Left lung (tissue), 14 donors: ENCODE data around the gene OR4F15. TPM values are rescaled to one million over a fixed set of nuclear protein-coding genes. Genes with fewer than 3 reads are reported as not detected.
"Not testable (repeated sequence)": the region's sequence is repeated elsewhere in the genome, so short reads cannot be mapped to it uniquely, and the experiment has no call there.

Experiments used
- ATAC-seq: fragments of 200-7000 bp; cut with Tn5 transposase; one replicate; pipeline ENCODE4 v1.9.1; 2020; ENCODE audit warnings: moderate library complexity
- DNase-seq, 4 donors: peaks; one replicate each; pipeline ENCODE4 v3.0.0-alpha.2; 2013 to 2020
- H3K27ac ChIP-seq, 2 donors: fragments of 200-600 bp; sonication (generic) in 1 of 2; one replicate each; pipeline versions ENCODE4 v1.5.0 to v1.8.0; 2020 to 2021
- H3K27me3 ChIP-seq, 2 donors: fragments of 200-600 bp; sonication (generic) in 1 of 2; one replicate each; pipeline versions ENCODE4 v1.5.0 to v1.8.0; 2020 to 2021
- H3K36me3 ChIP-seq, 2 donors: fragments of 200-600 bp; sonication (generic) in 1 of 2; one replicate each; pipeline versions ENCODE4 v1.5.0 to v1.8.0; 2020 to 2021
- H3K4me1 ChIP-seq, 2 donors: fragments of 200-600 bp; one replicate each; pipeline ENCODE4 v1.8.0; 2021
- H3K4me3 ChIP-seq, 2 donors: fragments of 200-600 bp; sonication (generic) in 1 of 2; one replicate each; pipeline versions ENCODE4 v1.5.0 to v1.8.0; 2020 to 2021; ENCODE audit warnings: mild to moderate bottlenecking in 1 of 2
- H3K9me3 ChIP-seq, 2 donors: fragments of 200-600 bp; sonication (generic) in 1 of 2; one replicate each; pipeline versions ENCODE4 v1.5.0 to v1.8.0; 2020 to 2021
- intact Hi-C, 2 donors: fragments of 100-400 bp; cut with DNase I; formaldehyde crosslinking; loops; one replicate each; pipeline versions ENCODE4 v1.11.2 to v1.14.2; 2022
- long read RNA-seq, 12 donors: library from polyadenylated mRNA in 2 of 12; unstranded in 2 of 12; transcript quantifications; one replicate each; pipeline ENCODE4 v2.0.0 and lab custom pipeline, GENCODE V29; 2019 to 2026
- polyA plus RNA-seq, 6 donors: library from polyadenylated mRNA; unstranded; fragments of 120-200 nt; gene quantifications; one replicate each; pipeline ENCODE4 v1.2.1, GENCODE V29; 2013; ENCODE audit not compliant: insufficient read length in 6 of 6
- total RNA-seq, 2 donors: library from RNA; stranded (reverse); fragmentation: NEBNext Ultra II Directional; extraction: Animal tissue kit (Norgen Biotek cat#: 25700); gene quantifications; one replicate each; pipeline ENCODE4 v1.2.1, GENCODE V29; 2021
- TF ChIP-seq, protein P1 (sequence below), 2 donors: fragments of 200-600 bp; sonication (generic) in 1 of 2; IDR thresholded peaks; one replicate each; pipeline versions ENCODE4 v1.5.0 to v1.8.0; 2021; ENCODE audit warnings: antibody characterized with exemption in 2 of 2
- donor health status: DM: no; HTN: yes; CAD: no.
- donor health status: DM: no; HTN: no; CAD: no.

Gene OR4F15, protein sequence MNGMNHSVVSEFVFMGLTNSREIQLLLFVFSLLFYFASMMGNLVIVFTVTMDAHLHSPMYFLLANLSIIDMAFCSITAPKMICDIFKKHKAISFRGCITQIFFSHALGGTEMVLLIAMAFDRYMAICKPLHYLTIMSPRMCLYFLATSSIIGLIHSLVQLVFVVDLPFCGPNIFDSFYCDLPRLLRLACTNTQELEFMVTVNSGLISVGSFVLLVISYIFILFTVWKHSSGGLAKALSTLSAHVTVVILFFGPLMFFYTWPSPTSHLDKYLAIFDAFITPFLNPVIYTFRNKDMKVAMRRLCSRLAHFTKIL
- total RNA-seq: not detected
- polyA plus RNA-seq: not detected
- long read RNA-seq, donor 1: 0 reads
- long read RNA-seq, donor 2: 0 reads
- long read RNA-seq, donor 3: 0 reads
- long read RNA-seq, donor 4: 0 reads
- long read RNA-seq, donor 5: 0 reads
- long read RNA-seq, donor 6: 0 reads
- long read RNA-seq, donor 7: 0 reads
- long read RNA-seq, donor 8: 0 reads
- long read RNA-seq, donor 9: 0 reads
- long read RNA-seq, donor 10: 0 reads
- long read RNA-seq, donor 11: 0 reads
- long read RNA-seq, donor 12: 0 reads

DNA sequence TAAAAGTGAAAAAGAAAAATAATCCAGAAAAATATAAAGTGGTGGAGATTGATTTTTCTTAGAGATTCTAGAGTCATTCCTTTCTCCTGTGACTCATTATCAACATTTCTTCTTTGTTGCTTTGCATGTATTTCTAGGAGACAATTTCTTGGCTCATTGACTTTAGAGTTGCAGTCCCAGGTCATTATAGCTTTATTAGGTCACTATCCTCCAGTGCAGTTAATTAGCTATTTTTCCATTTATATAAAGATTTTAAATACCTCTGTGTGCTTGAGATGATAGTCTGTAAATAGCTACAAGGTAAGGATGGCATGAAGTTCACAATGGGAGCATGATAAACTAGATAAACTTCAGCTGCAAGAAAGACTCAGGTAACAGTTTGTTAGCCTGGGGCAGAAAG, at the start of gene OR4F15:
TSS of gene OR4F15 (plus strand) at position 301 of the 400 bp plus-strand sequence. CDS start 5,985 bp downstream, outside the sequence.
- H3K4me1 ChIP-seq: no peaks in the 10 kb centered on the region
- H3K27me3 ChIP-seq: peaks cover 0 to 11% of the 10 kb centered on the region in 2 donors
- DNase-seq (no peak), ATAC-seq (no peak)
- no peaks in the 10 kb centered on the region for H3K9me3 ChIP-seq
- H3K4me3 ChIP-seq: no peak within 1 kb of the TSS
- TF ChIP-seq, protein P1, sequence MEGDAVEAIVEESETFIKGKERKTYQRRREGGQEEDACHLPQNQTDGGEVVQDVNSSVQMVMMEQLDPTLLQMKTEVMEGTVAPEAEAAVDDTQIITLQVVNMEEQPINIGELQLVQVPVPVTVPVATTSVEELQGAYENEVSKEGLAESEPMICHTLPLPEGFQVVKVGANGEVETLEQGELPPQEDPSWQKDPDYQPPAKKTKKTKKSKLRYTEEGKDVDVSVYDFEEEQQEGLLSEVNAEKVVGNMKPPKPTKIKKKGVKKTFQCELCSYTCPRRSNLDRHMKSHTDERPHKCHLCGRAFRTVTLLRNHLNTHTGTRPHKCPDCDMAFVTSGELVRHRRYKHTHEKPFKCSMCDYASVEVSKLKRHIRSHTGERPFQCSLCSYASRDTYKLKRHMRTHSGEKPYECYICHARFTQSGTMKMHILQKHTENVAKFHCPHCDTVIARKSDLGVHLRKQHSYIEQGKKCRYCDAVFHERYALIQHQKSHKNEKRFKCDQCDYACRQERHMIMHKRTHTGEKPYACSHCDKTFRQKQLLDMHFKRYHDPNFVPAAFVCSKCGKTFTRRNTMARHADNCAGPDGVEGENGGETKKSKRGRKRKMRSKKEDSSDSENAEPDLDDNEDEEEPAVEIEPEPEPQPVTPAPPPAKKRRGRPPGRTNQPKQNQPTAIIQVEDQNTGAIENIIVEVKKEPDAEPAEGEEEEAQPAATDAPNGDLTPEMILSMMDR (IDR thresholded peaks at IDR 0.05): no peak
- intact Hi-C loops: no loop called here
- no peaks in the 10 kb centered on the region for H3K36me3 ChIP-seq
- H3K27ac ChIP-seq: no peak within 1 kb of the TSS

DNA sequence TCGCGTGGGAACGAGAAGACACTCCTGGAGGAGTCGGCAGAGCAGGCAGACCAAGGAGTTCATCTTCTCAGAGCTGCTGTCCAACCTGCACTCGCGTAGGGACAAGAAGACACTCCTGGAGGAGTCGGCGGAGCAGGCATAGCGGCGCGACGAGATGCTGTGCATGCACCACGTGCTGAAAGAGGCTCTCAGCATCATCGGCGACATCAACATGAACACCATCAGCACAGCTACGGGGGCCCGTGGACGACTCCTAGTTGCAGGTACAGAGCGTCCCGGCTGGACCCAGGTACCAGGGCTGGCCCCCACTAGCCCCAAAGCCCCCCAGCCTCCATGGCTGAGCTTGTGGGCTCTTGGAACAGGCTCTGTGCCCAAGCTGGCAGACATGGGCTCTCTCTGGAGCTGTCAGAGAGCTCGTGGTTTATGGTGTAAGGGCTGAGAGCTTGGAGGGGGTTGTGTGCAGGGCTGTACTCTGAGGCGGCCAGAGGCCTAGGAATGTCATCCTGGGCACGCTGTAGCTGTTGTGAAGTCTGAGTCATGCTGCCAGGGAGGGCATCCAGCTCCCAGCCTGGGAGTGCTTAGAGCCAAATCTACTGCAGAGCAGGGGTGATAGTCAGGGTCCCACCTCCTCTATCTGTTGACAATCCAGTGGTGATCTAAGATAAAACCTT, 47.2 kb upstream of the OR4F15 start:
- H3K9me3 ChIP-seq, H3K4me1 ChIP-seq, H3K36me3 ChIP-seq, H3K27ac ChIP-seq, intact Hi-C loops, H3K27me3 ChIP-seq, H3K4me3 ChIP-seq, ATAC-seq: not testable (repeated sequence)
- DNase-seq: peak in 1 of 4 donors; percentile 61

- H3K27ac ChIP-seq, H3K36me3 ChIP-seq, ATAC-seq, H3K4me1 ChIP-seq, intact Hi-C loops, H3K27me3 ChIP-seq, H3K4me3 ChIP-seq, DNase-seq, H3K9me3 ChIP-seq: not testable (repeated sequence)
Measured at GRCh38 chr15:101765340-101765671, 46.7 kb upstream of the OR4F15 start.

DNA sequence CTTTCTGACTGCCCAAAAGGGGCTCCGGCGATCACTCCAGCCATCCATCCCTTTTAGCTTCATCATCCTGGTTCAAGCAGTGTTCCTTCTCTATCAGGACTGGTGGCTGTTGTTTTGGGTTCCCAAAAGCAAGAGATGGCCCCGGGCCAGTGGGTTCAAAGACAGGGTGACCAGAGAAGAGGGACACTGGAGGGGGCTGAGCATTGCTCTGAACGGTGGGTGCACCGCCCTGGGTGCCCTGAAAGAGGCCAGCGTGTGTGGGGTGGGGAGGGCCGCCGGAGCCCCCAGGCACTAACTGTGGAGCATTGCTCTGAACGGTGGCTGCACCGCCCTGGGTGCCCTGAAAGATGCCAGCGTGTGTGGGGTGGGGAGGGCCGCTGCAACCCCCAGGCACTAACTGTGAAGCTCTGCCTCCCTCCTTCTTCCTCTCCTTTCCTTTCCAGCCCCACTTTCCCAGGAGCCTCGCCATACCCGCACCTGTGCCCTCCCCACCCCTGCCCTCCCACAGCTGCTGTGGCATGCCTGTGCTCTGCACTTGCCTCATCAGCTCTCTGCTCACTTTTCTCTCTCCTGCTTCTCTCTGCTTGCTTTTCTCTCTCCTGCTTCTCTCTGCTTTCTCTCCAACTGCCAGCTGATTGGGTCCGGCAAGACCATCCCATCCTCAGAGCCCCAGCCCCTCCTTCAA, 46.1 kb upstream of the OR4F15 start:
- no peak overlapping the region for H3K27ac ChIP-seq
- H3K36me3 ChIP-seq: no peaks in the 10 kb centered on the region
- no peak overlapping the region for H3K4me3 ChIP-seq
- H3K27me3 ChIP-seq: no peaks in the 10 kb centered on the region
- TF ChIP-seq, protein P1 (IDR thresholded peaks at IDR 0.05): no peak
- intact Hi-C loops: no loop called here
- DNase-seq: peak in 1 of 4 donors; percentile 53
- no peaks in the 10 kb centered on the region for H3K4me1 ChIP-seq
- ATAC-seq: no peak
- no peaks in the 10 kb centered on the region for H3K9me3 ChIP-seq

GRCh38 chr15:101767083-101767640, 44.8 kb upstream of the OR4F15 start:
- H3K36me3 ChIP-seq, H3K4me3 ChIP-seq, H3K4me1 ChIP-seq, H3K27me3 ChIP-seq, H3K9me3 ChIP-seq, H3K27ac ChIP-seq, DNase-seq, intact Hi-C loops, ATAC-seq: not testable (repeated sequence)

DNA sequence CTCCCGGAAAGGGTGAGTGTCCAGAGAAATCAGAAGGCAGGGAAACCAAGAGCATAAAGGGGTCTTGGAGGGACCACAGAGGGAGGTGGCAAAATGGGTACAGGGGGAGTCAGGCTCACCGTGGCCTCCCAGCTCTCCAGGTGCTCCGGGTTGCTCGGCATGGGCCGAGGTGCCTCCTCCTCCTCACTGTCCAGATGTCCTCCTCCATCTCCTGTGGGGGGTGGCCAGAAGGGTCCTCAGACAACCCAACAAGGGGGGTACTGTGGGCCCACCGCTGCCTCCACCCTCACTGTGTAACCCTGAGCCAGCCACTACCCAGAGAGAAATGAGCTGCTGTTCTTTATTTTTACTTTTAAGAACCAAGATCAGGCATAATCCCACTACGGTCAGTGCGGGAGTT, 39.1 kb upstream of the OR4F15 start:
- no peak for ATAC-seq

More for the DNA sequence above, 39.1 kb upstream of the OR4F15 start:
- intact Hi-C loops: no loop called here
- Histone ChIP-seq H3K27me3 (no peaks in the 10 kb centered on the region), H3K27ac (no peak overlapping the region), H3K4me1 (no peaks in the 10 kb centered on the region), H3K9me3 (no peaks in the 10 kb centered on the region), H3K36me3 (peaks cover 0 to 4% of the 10 kb centered on the region in 2 donors), H3K4me3 (no peak overlapping the region)
- TF ChIP-seq, protein P1 (IDR thresholded peaks at IDR 0.05): no peak
- peak in 1 of 4 donors; percentile 48 for DNase-seq
